H1 (cell line): ENCODE measurements around the gene DDX49. TPM values are rescaled to one million over a fixed set of nuclear protein-coding genes. Genes with fewer than 3 reads are reported as not detected.

Experiments used
- CTCF ChIA-PET: fragments of 300-600 bp; sonication (Branson Sonifier 250); formaldehyde crosslinking; loops from one replicate; lab custom pipeline; 2021; ENCODE audit not compliant: partially characterized antibody; lab: Charles Lee
- POLR2A ChIA-PET: fragments of 300-600 bp; sonication (Branson Sonifier 250); formaldehyde crosslinking; loops from one replicate; lab custom pipeline; 2021; ENCODE audit warnings: inconsistent platforms; ENCODE audit not compliant: partially characterized antibody; lab: Charles Lee
- DNase-seq, 2 experiments: peaks; one replicate each; pipeline versions ENCODE4 v3.0.0 to v3.0.0-alpha.2; 2010 to 2022; ENCODE audit warnings: low spot score in 2 of 2, low read depth in 1 of 2, mixed read lengths in 1 of 2
- FAIRE-seq: peaks from 2 replicates; lab custom pipeline; 2011; peaks lifted over from hg19 to GRCh38; lab: Jason Lieb, UNC
- H2AFZ ChIP-seq: 2 replicates; pipeline ENCODE4 v1.8.1; 2012; ENCODE audit warnings: low read length, inconsistent platforms
- H2AK5ac ChIP-seq: 2 replicates; pipeline ENCODE4 v1.6.1; 2013; ENCODE audit warnings: low read depth, low read length
- H2BK120ac ChIP-seq: replicated peaks from 2 replicates; pipeline ENCODE3; 2013; ENCODE audit warnings: low read depth, low read length, inconsistent platforms
- H2BK12ac ChIP-seq: 2 replicates; pipeline ENCODE4 v1.6.1; 2013; ENCODE audit warnings: low read depth, low read length
- H2BK15ac ChIP-seq: 2 replicates; pipeline ENCODE4 v1.6.1; 2013; ENCODE audit warnings: low read length
- H2BK20ac ChIP-seq: 2 replicates; pipeline ENCODE4 v1.6.1; 2013; ENCODE audit warnings: low read length
- H2BK5ac ChIP-seq: 2 replicates; pipeline ENCODE4 v1.6.1; 2013; ENCODE audit warnings: low read depth, low read length
- H3K14ac ChIP-seq: 2 replicates; pipeline ENCODE4 v1.6.1; 2013; ENCODE audit warnings: inconsistent platforms; ENCODE audit not compliant: insufficient read length
- H3K18ac ChIP-seq: 2 replicates; pipeline ENCODE4 v1.6.1; 2013; ENCODE audit warnings: low read length; ENCODE audit errors: extremely low read depth
- H3K23ac ChIP-seq: 2 replicates; pipeline ENCODE4 v1.6.1; 2013; ENCODE audit warnings: inconsistent platforms; ENCODE audit not compliant: insufficient read length
- H3K23me2 ChIP-seq: 2 replicates; pipeline ENCODE4 v1.6.1; 2013; ENCODE audit warnings: low read depth, low read length
- H3K27ac ChIP-seq: 2 replicates; pipeline ENCODE4 v1.6.1; 2011; ENCODE audit warnings: low read depth, low read length, inconsistent platforms
- H3K27me3 ChIP-seq, 4 experiments: replicated peaks in 1 of 4; 1 replicate in 1 of 4; 2 replicates in 3 of 4; pipeline versions ENCODE4 v1.6.1 to v1.8.1; 2011 to 2013; ENCODE audit warnings: low read length in 3 of 4, mild to moderate bottlenecking in 3 of 4, inconsistent platforms in 2 of 4, mixed read lengths in 2 of 4, moderate library complexity in 1 of 4; ENCODE audit not compliant: control insufficient read depth in 3 of 4, insufficient read depth in 3 of 4; ENCODE audit errors: extremely low read depth in 1 of 4
- H3K36me3 ChIP-seq, 4 experiments: 2 replicates each; pipeline versions ENCODE4 v1.6.1 to v1.8.1; 2011 to 2013; ENCODE audit warnings: mild to moderate bottlenecking in 4 of 4, low read length in 3 of 4, moderate library complexity in 2 of 4, control low read depth in 1 of 4, inconsistent platforms in 1 of 4; ENCODE audit not compliant: insufficient read depth in 4 of 4, control insufficient read depth in 2 of 4
- H3K4ac ChIP-seq: replicated peaks from 2 replicates; pipeline ENCODE3; 2013; ENCODE audit warnings: low read length, low read depth, mixed read lengths, inconsistent platforms; ENCODE audit not compliant: insufficient read length
- H3K4me1 ChIP-seq, 4 experiments: replicated peaks in 1 of 4; 1 replicate in 1 of 4; 2 replicates in 3 of 4; pipeline versions ENCODE4 v1.6.1 to v1.8.1; 2011 to 2013; ENCODE audit warnings: low read length in 3 of 4, inconsistent platforms in 2 of 4, mixed read lengths in 1 of 4; ENCODE audit not compliant: insufficient read depth in 4 of 4, control insufficient read depth in 3 of 4
- H3K4me2 ChIP-seq, 2 experiments: 2 replicates each; pipeline versions ENCODE4 v1.6.1 to v1.8.1; 2011 to 2013; ENCODE audit warnings: low read depth in 2 of 2, low read length in 2 of 2, control low read depth in 1 of 2, inconsistent platforms in 1 of 2, mild to moderate bottlenecking in 1 of 2; ENCODE audit not compliant: insufficient read depth in 1 of 2
- H3K4me3 ChIP-seq, 4 experiments: fragments of 200-600, 300-600 bp in 1 of 4; sonication (generic), shearing (Covaris generic), sonication (Bioruptor Twin) in 1 of 4; 2 replicates each; pipeline versions ENCODE4 v1.5.1 to v1.8.1; 2011 to 2016; ENCODE audit warnings: low read length in 4 of 4, low read depth in 3 of 4, control low read depth in 2 of 4, inconsistent platforms in 2 of 4, mild to moderate bottlenecking in 2 of 4, mixed read lengths in 1 of 4, moderate library complexity in 1 of 4; ENCODE audit not compliant: insufficient read depth in 2 of 4; ENCODE audit errors: extremely low read depth in 1 of 4
- H3K56ac ChIP-seq: replicated peaks from 2 replicates; pipeline ENCODE3; 2013; ENCODE audit warnings: low read depth, mild to moderate bottlenecking, mixed read lengths, low read length, inconsistent platforms; ENCODE audit not compliant: insufficient read length
- H3K79me1 ChIP-seq: 2 replicates; pipeline ENCODE4 v1.6.1; 2013; ENCODE audit warnings: low read depth, low read length, control low read depth
- H3K79me2 ChIP-seq, 2 experiments: 2 replicates each; pipeline versions ENCODE4 v1.6.1 to v1.8.1; 2012 to 2013; ENCODE audit warnings: low read length in 2 of 2, mild to moderate bottlenecking in 2 of 2, inconsistent platforms in 1 of 2; ENCODE audit not compliant: insufficient read depth in 2 of 2, control insufficient read depth in 1 of 2
- H3K9ac ChIP-seq, 4 experiments: replicated peaks in 1 of 4; 1 replicate in 1 of 4; 2 replicates in 3 of 4; pipeline versions ENCODE4 v1.6.1 to v1.8.1; 2011 to 2013; ENCODE audit warnings: low read depth in 3 of 4, low read length in 3 of 4, control low read depth in 2 of 4, mild to moderate bottlenecking in 2 of 4, moderate library complexity in 2 of 4, inconsistent platforms in 1 of 4; ENCODE audit errors: extremely low read depth in 1 of 4
- H3K9me3 ChIP-seq, 2 experiments: 2 replicates each; pipeline versions ENCODE4 v1.6.1 to v1.8.1; 2012 to 2013; ENCODE audit warnings: mild to moderate bottlenecking in 2 of 2, moderate library complexity in 2 of 2, control low read depth in 1 of 2, inconsistent platforms in 1 of 2, low read depth in 1 of 2, low read length in 1 of 2, mixed read lengths in 1 of 2; ENCODE audit not compliant: insufficient read depth in 2 of 2
- H4K20me1 ChIP-seq, 2 experiments: replicated peaks in 1 of 2; 2 replicates each; pipeline versions ENCODE3 to v1.8.1; 2011 to 2013; ENCODE audit warnings: inconsistent platforms in 2 of 2, low read length in 2 of 2, mild to moderate bottlenecking in 1 of 2; ENCODE audit not compliant: insufficient read depth in 2 of 2, control insufficient read depth in 1 of 2
- H4K5ac ChIP-seq: 2 replicates; pipeline ENCODE4 v1.6.1; 2013; ENCODE audit warnings: low read length, low read depth, mixed read lengths, inconsistent platforms; ENCODE audit not compliant: insufficient read length
- H4K8ac ChIP-seq: 2 replicates; pipeline ENCODE4 v1.8.0; 2013; ENCODE audit warnings: mild to moderate bottlenecking, moderate library complexity, low read length, inconsistent platforms; ENCODE audit not compliant: insufficient read depth; ENCODE audit errors: extremely low read depth
- H4K91ac ChIP-seq: replicated peaks from 2 replicates; pipeline ENCODE3; 2013; ENCODE audit warnings: low read length, mixed read lengths, inconsistent platforms; ENCODE audit not compliant: insufficient read length
- BCL11A ChIP-seq, 2 experiments: IDR thresholded peaks; one replicate each; pipeline ENCODE4 v1.6.1; 2011; ENCODE audit warnings: low read depth in 2 of 2, low read length in 2 of 2, mild to moderate bottlenecking in 2 of 2
- BRCA1 ChIP-seq: IDR thresholded peaks from 2 replicates; pipeline ENCODE4 v1.6.1; 2012; ENCODE audit warnings: low read depth, low read length, improper control_type of control experiment
- HDAC2 ChIP-seq, 2 experiments: fragments of 300-600 bp in 1 of 2; sonication (generic) in 1 of 2; IDR thresholded peaks; 2 replicates each; pipeline ENCODE4 v1.6.1; 2011 to 2012; ENCODE audit warnings: low read depth in 2 of 2, low read length in 2 of 2, mild to moderate bottlenecking in 2 of 2, moderate library complexity in 2 of 2, borderline replicate concordance in 1 of 2, inconsistent platforms in 1 of 2
- SIN3A ChIP-seq, 2 experiments: IDR thresholded peaks in 1 of 2; conservative IDR thresholded peaks in 1 of 2; 2 replicates each; pipeline ENCODE4 v1.6.1; 2011 to 2012; ENCODE audit warnings: low read length in 2 of 2, improper control_type of control experiment in 1 of 2, low read depth in 1 of 2, mild to moderate bottlenecking in 1 of 2
- TCF12 ChIP-seq: IDR thresholded peaks from 2 replicates; pipeline ENCODE4 v1.6.1; 2011; ENCODE audit warnings: low read depth, mild to moderate bottlenecking, low read length
- WGBS, 2 experiments: shearing (Covaris generic) in 1 of 2; methylation state at CpG; one replicate each; pipeline versions ENCODE4 v1.1.6 to v1.1.7; 2013 to 2015; ENCODE audit warnings: low lambda C conversion rate in 2 of 2, mixed read lengths in 2 of 2, inconsistent platforms in 1 of 2, low coverage in 1 of 2, missing lambda C conversion rate in 1 of 2; ENCODE audit not compliant: insufficient replicate concordance in 2 of 2, insufficient coverage in 1 of 2, insufficient read length in 1 of 2; ENCODE audit errors: extremely low coverage in 1 of 2, missing lambda C conversion rate in 1 of 2; 5-methylcytosine and 5-hydroxymethylcytosine counted together
- polyA plus RNA-seq, 7 experiments: library from polyadenylated mRNA; depleted of rRNA in 3 of 7; stranded (reverse) in 5 of 7; unstranded in 2 of 7; fragments of >200 nt in 5 of 7; fragments of 200-250 nt in 2 of 7; gene quantifications; 1 replicate in 5 of 7; 2 replicates in 1 of 7; 4 replicates in 1 of 7; pipeline versions ENCODE4 v1.2.1 to v1.2.3, GENCODE V29; 2011 to 2013; ENCODE audit warnings: missing spikeins in 2 of 7, mixed read lengths in 2 of 7
- total RNA-seq: library from RNA; stranded (reverse); fragmentation: NEBNext Ultra II Directional; extraction: Animal tissue kit (Norgen Biotek cat#: 25700); gene quantifications from 2 replicates; pipeline ENCODE4 v1.2.1, GENCODE V29; 2021
- TF ChIP-seq, protein P1 (sequence below): IDR thresholded peaks from 2 replicates; pipeline ENCODE4 v1.6.1; 2011; ENCODE audit warnings: low read length, improper control_type of control experiment

The DDX49 gene
- total and polyA plus RNA-seq, 2 of the 8 experiments (the other 6 are each of a cell fraction or from before 2014, with no cell fraction given), result 41.3 to 46.5 TPM

DNA sequence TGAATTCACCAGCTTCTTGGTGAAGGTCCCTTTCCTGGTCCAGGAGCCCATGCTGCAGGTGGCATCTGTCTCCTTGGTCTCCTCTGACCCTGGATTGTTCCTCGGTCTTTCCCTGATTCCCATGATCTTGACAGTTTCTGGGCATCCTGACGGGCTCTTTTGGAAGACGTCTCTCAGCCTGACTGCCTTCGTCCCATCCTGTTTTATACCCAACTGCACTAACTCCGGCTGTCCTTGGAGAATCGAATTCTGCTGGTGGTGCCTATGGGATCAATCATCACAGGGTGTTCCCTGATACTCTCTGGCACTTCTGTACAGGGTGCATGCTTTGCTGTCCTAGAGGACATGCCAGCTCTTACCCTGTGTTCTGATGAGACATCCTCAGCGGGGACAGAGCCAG is 42.6 kb upstream of the DDX49 start:
- Histone ChIP-seq H3K36me3 (peaks cover 0 to 13% (median 3%) of the 10 kb centered on the region in 4 experiments; a peak in 3 of 8 replicates), H3K18ac (no peak overlapping the region), H3K4me1 (no peaks in the 10 kb centered on the region; a peak in 4 of 7 replicates), H4K8ac (no peak overlapping the region), H3K9me3 (no peaks in the 10 kb centered on the region; a peak in 1 of 4 replicates), H3K4ac (no peak overlapping the region), H4K20me1 (peaks cover 2 to 6% of the 10 kb centered on the region in 2 experiments), H3K14ac (no peak overlapping the region), H4K91ac (no peak overlapping the region), H2BK120ac (no peak overlapping the region), H3K27ac (no peak overlapping the region), H2BK12ac (no peak overlapping the region), H3K9ac (no peak overlapping the region), H3K79me1 (no peaks in the 10 kb centered on the region), H3K4me3 (no peak overlapping the region), H2BK5ac (no peak overlapping the region), H3K23ac (no peak overlapping the region), H3K27me3 (no peaks in the 10 kb centered on the region; a peak in 1 of 7 replicates), H3K4me2 (no peak overlapping the region), H3K23me2 (no peaks in the 10 kb centered on the region; the same call in 1 of the 2 replicates), H2AFZ (no peak overlapping the region), H2BK15ac (no peak overlapping the region), H2BK20ac (no peak overlapping the region), H2AK5ac (no peak overlapping the region), H3K56ac (no peak overlapping the region), H3K79me2 (no peaks in the 10 kb centered on the region), H4K5ac (no peak overlapping the region)
- WGBS, 2 experiments, result 90% methylated on average over 7 of the region's 7 CpGs; no CpG with 5 or more reads in 1 of the 2 experiments
- POLR2A ChIA-PET, result interaction anchor here (0.8 to 1.3 kb wide), 4 partner anchors 8 to 45 kb away, joined by 3 to 4 read pairs (median 3); partner anchors contain the start of gene UPF1
- CTCF ChIA-PET, result interaction anchor here (1.1 to 2.6 kb wide), 6 partner anchors 10 to 109 kb away, joined by 3 to 16 read pairs (median 4); no protein-coding TSS in a partner anchor
- DNase-seq (no peak), FAIRE-seq (no peak)
- TF ChIP-seq HDAC2 (IDR thresholded peaks at IDR 0.05; ENCODE audit: borderline replicate concordance in 1 of 2, low read depth in 2 of 2, low read length in 2 of 2), result no peak
- TF ChIP-seq SIN3A (conservative IDR thresholded peaks at IDR 0.05 in 1 of 2, IDR thresholded peaks at IDR 0.05 in 1 of 2; ENCODE audit: low read depth in 1 of 2, low read length in 2 of 2), result no peak
- no peak for TF ChIP-seq TCF12
- TF ChIP-seq, protein P1, sequence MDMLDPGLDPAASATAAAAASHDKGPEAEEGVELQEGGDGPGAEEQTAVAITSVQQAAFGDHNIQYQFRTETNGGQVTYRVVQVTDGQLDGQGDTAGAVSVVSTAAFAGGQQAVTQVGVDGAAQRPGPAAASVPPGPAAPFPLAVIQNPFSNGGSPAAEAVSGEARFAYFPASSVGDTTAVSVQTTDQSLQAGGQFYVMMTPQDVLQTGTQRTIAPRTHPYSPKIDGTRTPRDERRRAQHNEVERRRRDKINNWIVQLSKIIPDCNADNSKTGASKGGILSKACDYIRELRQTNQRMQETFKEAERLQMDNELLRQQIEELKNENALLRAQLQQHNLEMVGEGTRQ, result no peak
- TF ChIP-seq BCL11A (IDR thresholded peaks at IDR 0.05; ENCODE audit: low read depth in 2 of 2, low read length in 2 of 2), result no peak
- no peak for TF ChIP-seq BRCA1
